Measurements from ENCODE around the gene GAS7. TPM values are rescaled to one million over a fixed set of nuclear protein-coding genes. Genes with fewer than 3 reads are reported as not detected.
"Not testable (repeated sequence)": the region's sequence is repeated elsewhere in the genome, so short reads cannot be mapped to it uniquely, and the experiment has no call there.

Gene GAS7
- total RNA-seq, 1 experiment from 2014 or later = 6.0 TPM

GRCh38 chr17:10018461-10018891 lies 179.9 kb downstream of the GAS7 start:
- Histone ChIP-seq H3K4me1 (ENCODE audit: insufficient read depth, low read length) (no peaks in the 10 kb centered on the region; the same call in 1 of the 2 replicates), H3K4ac (ENCODE audit: low read depth, low read length) (no peak overlapping the region), H2BK120ac (ENCODE audit: low read depth, low read length, poor library complexity, severe bottlenecking) (no peak overlapping the region), H4K8ac (replicated peaks; ENCODE audit: insufficient read length, low read depth, low read length) (no peak overlapping the region), H3K23ac (ENCODE audit: insufficient read length, low read depth, low read length) (no peak overlapping the region), H4K5ac (ENCODE audit: insufficient read length, low read depth, low read length) (no peak overlapping the region), H2AK5ac (ENCODE audit: insufficient read length, low read length) (no peak overlapping the region), H2BK12ac (ENCODE audit: insufficient read length, low read depth, low read length) (no peak overlapping the region), H3K56ac (ENCODE audit: insufficient read length, low read depth, low read length) (no peak overlapping the region), H3K27ac (ENCODE audit: insufficient read length, low read depth, low read length) (no peak overlapping the region), H3K79me1 (ENCODE audit: insufficient read depth, low read depth, low read length, poor library complexity, severe bottlenecking) (no peaks in the 10 kb centered on the region), H2BK20ac (ENCODE audit: low read depth, low read length, poor library complexity, severe bottlenecking) (no peak overlapping the region), H3K23me2 (ENCODE audit: insufficient read length, low read depth, low read length, poor library complexity, severe bottlenecking) (no peaks in the 10 kb centered on the region), H4K91ac (ENCODE audit: insufficient read length, low read depth, low read length) (no peak overlapping the region), H2BK15ac (ENCODE audit: low read depth, low read length) (no peak overlapping the region), H3K14ac (ENCODE audit: insufficient read depth, low read length) (no peak overlapping the region), H3K79me2 (ENCODE audit: insufficient read depth, low read length) (no peaks in the 10 kb centered on the region), H3K9ac (ENCODE audit: extremely low read depth, insufficient read length, low read length) (no peak overlapping the region), H3K18ac (ENCODE audit: insufficient read length, low read depth, low read length) (no peak overlapping the region), H3K9me3 (ENCODE audit: control insufficient read depth, low read depth, low read length) (no peaks in the 10 kb centered on the region), H2AFZ (ENCODE audit: low read length) (no peak overlapping the region), H4K20me1 (ENCODE audit: control insufficient read depth, insufficient read depth, insufficient read length) (no peaks in the 10 kb centered on the region), H3K27me3 (ENCODE audit: insufficient read depth, low read length) (no peaks in the 10 kb centered on the region), H3T11ph (ENCODE audit: low read length) (no peak overlapping the region), H2BK5ac (ENCODE audit: insufficient read length, low read length) (no peak overlapping the region), H3K4me2 (ENCODE audit: insufficient read depth, insufficient read length, low read length) (no peak overlapping the region)
- H3K36me3 Mint-ChIP-seq (ENCODE audit: insufficient read depth in 1 of 3, low read depth in 3 of 3) = no peaks in the 10 kb centered on the region
- TF ChIP-seq, protein P1, sequence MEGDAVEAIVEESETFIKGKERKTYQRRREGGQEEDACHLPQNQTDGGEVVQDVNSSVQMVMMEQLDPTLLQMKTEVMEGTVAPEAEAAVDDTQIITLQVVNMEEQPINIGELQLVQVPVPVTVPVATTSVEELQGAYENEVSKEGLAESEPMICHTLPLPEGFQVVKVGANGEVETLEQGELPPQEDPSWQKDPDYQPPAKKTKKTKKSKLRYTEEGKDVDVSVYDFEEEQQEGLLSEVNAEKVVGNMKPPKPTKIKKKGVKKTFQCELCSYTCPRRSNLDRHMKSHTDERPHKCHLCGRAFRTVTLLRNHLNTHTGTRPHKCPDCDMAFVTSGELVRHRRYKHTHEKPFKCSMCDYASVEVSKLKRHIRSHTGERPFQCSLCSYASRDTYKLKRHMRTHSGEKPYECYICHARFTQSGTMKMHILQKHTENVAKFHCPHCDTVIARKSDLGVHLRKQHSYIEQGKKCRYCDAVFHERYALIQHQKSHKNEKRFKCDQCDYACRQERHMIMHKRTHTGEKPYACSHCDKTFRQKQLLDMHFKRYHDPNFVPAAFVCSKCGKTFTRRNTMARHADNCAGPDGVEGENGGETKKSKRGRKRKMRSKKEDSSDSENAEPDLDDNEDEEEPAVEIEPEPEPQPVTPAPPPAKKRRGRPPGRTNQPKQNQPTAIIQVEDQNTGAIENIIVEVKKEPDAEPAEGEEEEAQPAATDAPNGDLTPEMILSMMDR (conservative IDR thresholded peaks at IDR 0.05) = no peak
- peak overlapping the region in 1 of 3 experiments; percentile 36; a peak in 1 of 7 replicates for H3K27ac Mint-ChIP-seq
- no peaks in the 10 kb centered on the region for H3K9me3 Mint-ChIP-seq
- no peaks in the 10 kb centered on the region for H3K27me3 Mint-ChIP-seq (ENCODE audit: low read depth)
- DNase-seq = no peak
- peaks cover 38 to 48% of the 10 kb centered on the region in 2 experiments for H3K4me1 Mint-ChIP-seq
- H3K4me3 Mint-ChIP-seq = no peak overlapping the region
- no CpG with 5 or more reads among the region's 7 CpGs for WGBS (ENCODE audit: extremely low coverage, insufficient read length, low lambda C conversion rate)

DNA sequence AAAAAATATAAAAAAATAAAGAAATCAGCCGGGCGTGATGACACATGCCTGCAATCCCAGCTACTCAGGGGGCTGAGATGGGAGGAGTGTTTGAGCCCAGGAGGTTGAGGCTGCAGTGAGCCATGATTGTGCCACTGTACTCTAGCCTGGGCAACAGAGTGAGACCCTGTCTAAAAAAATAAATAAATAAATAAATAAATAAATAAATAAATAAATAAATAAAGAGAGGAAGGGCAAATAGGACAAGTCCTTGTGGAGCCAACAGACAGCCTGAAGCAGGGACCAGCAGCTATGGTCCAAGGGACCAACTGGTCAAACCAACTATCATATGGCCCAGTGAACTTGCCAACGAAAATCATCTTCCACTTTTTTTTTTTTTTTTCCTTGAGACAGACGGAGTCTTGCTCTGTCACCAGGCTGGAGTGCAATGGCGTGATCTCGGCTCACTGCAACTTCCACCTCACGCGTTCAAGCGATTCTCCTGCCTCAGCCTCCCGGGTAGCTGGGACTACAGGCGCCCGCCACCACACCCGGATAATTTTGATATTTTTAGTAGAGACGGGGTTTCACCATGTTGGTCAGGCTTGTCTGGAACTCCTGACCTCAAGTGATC lies 181.3 kb downstream of the GAS7 start:
- not testable (repeated sequence) for H2BK15ac ChIP-seq (ENCODE audit: low read depth, low read length); H4K5ac ChIP-seq (ENCODE audit: insufficient read length, low read depth, low read length); H3T11ph ChIP-seq (ENCODE audit: low read length); H2BK20ac ChIP-seq (ENCODE audit: low read depth, low read length, poor library complexity, severe bottlenecking); H3K79me1 ChIP-seq (ENCODE audit: insufficient read depth, low read depth, low read length, poor library complexity, severe bottlenecking); H4K91ac ChIP-seq (ENCODE audit: insufficient read length, low read depth, low read length); H4K20me1 ChIP-seq (ENCODE audit: control insufficient read depth, insufficient read depth, insufficient read length); DNase-seq; H3K4me1 ChIP-seq (ENCODE audit: insufficient read depth, low read length); H3K36me3 Mint-ChIP-seq (ENCODE audit: insufficient read depth in 1 of 3, low read depth in 3 of 3); H3K27ac Mint-ChIP-seq; H3K27ac ChIP-seq (ENCODE audit: insufficient read length, low read depth, low read length); H3K27me3 ChIP-seq (ENCODE audit: insufficient read depth, low read length); H3K23me2 ChIP-seq (ENCODE audit: insufficient read length, low read depth, low read length, poor library complexity, severe bottlenecking); H4K8ac ChIP-seq (replicated peaks; ENCODE audit: insufficient read length, low read depth, low read length); H2BK12ac ChIP-seq (ENCODE audit: insufficient read length, low read depth, low read length); H3K27me3 Mint-ChIP-seq (ENCODE audit: low read depth); H3K18ac ChIP-seq (ENCODE audit: insufficient read length, low read depth, low read length); H3K9me3 ChIP-seq (ENCODE audit: control insufficient read depth, low read depth, low read length); H3K79me2 ChIP-seq (ENCODE audit: insufficient read depth, low read length); H3K4ac ChIP-seq (ENCODE audit: low read depth, low read length); H3K23ac ChIP-seq (ENCODE audit: insufficient read length, low read depth, low read length); H2AK5ac ChIP-seq (ENCODE audit: insufficient read length, low read length); H2AFZ ChIP-seq (ENCODE audit: low read length); H2BK120ac ChIP-seq (ENCODE audit: low read depth, low read length, poor library complexity, severe bottlenecking); H3K9ac ChIP-seq (ENCODE audit: extremely low read depth, insufficient read length, low read length); H3K4me3 Mint-ChIP-seq; H3K4me2 ChIP-seq (ENCODE audit: insufficient read depth, insufficient read length, low read length); H3K14ac ChIP-seq (ENCODE audit: insufficient read depth, low read length); H3K56ac ChIP-seq (ENCODE audit: insufficient read length, low read depth, low read length); H2BK5ac ChIP-seq (ENCODE audit: insufficient read length, low read length); H3K9me3 Mint-ChIP-seq
- peaks cover 38 to 48% of the 10 kb centered on the region in 2 experiments for H3K4me1 Mint-ChIP-seq
- no CpG with 5 or more reads among the region's 14 CpGs for WGBS (ENCODE audit: extremely low coverage, insufficient read length, low lambda C conversion rate)
